ENCODE results near the gene FSIP2. TPM values are rescaled to one million over a fixed set of nuclear protein-coding genes. Genes with fewer than 3 reads are reported as not detected.

The FSIP2 gene
- total and polyA plus RNA-seq, 10 of the 15 experiments (the other 5 are each of a cell fraction or from before 2014, with no cell fraction given), result 0.03 to 1.3 (median 0.13) TPM

GRCh38 chr2:185811580-185811979 is 73.0 kb downstream of the FSIP2 start:
- no peaks in the 10 kb centered on the region for H3K9me3 ChIP-seq (replicated peaks; ENCODE audit: control insufficient read depth, insufficient read depth, low read length)
- RAD21 ChIA-PET (ENCODE audit: unreplicated experiment), result no interaction called here
- CTCF ChIA-PET, result no interaction called here
- in situ Hi-C loops (cut with MboI), result no loop called here
- SMC1A ChIA-PET (ENCODE audit: uncharacterized antibody, unreplicated experiment), result no interaction called here
- no TSS peak for BruUV-seq (replicated peaks)
- no peak overlapping the region for H3K9ac ChIP-seq (ENCODE audit: control insufficient read depth, insufficient read depth, low read length)
- ATAC-seq (no peak), FAIRE-seq (no peak), DNase-seq (ENCODE audit: low read depth, low spot score) (no peak)
- no peaks in the 10 kb centered on the region for H3K27me3 ChIP-seq (replicated peaks in 1 of 2; ENCODE audit: control insufficient read depth in 2 of 2, insufficient read depth in 2 of 2, low read length in 1 of 2)
- intact Hi-C loops (cut with micrococcal nuclease; ENCODE audit: unreplicated experiment), result no loop called here
- no peaks in the 10 kb centered on the region for H4K20me1 ChIP-seq (ENCODE audit: control insufficient read depth, insufficient read depth)
- no peak overlapping the region for H3K4me3 ChIP-seq
- H2AFZ ChIP-seq (ENCODE audit: control insufficient read depth, low read depth, low read length), result no peak overlapping the region
- H3K27ac ChIP-seq (ENCODE audit: control insufficient read depth, insufficient read depth), result no peak overlapping the region
- WGBS (ENCODE audit: insufficient coverage, insufficient replicate concordance, low lambda C conversion rate, missing lambda C conversion rate), result 56% methylated on average over 2 of the region's 2 CpGs
- POLR2A ChIA-PET, result no interaction called here
- TF ChIP-seq ZBTB33 (IDR thresholded peaks at IDR 0.05) (no peak), USF1 (IDR thresholded peaks at IDR 0.05; ENCODE audit: borderline replicate concordance, extremely low read length, insufficient read depth, low read depth, low read length) (no peak), REST (IDR thresholded peaks at IDR 0.05; ENCODE audit: low read depth, low read length) (no peak), ZBTB40 (IDR thresholded peaks at IDR 0.05; ENCODE audit: borderline replicate concordance) (no peak)
- H3K4me2 ChIP-seq (ENCODE audit: control insufficient read depth, insufficient read depth), result no peak overlapping the region
- H3K36me3 ChIP-seq (ENCODE audit: control insufficient read depth in 2 of 2, insufficient read depth in 2 of 2, low read length in 1 of 2), result no peaks in the 10 kb centered on the region
- no peaks in the 10 kb centered on the region for H3K79me2 ChIP-seq (ENCODE audit: control insufficient read depth, insufficient read depth, low read length)
- H3K4me1 ChIP-seq (ENCODE audit: control insufficient read depth, insufficient read depth, low read length), result no peaks in the 10 kb centered on the region
